GM10266 (cell line): Measurements from ENCODE around the gene RAB6B.

Source experiments
- DNase-seq: peaks from one replicate; pipeline ENCODE4 v3.0.0; 2012; ENCODE audit errors: extremely low spot score
- CTCF ChIP-seq: IDR thresholded peaks from 2 replicates; pipeline ENCODE4 v1.5.1; 2012; ENCODE audit warnings: mild to moderate bottlenecking, low read depth; ENCODE audit not compliant: control insufficient read depth, insufficient read depth; ENCODE audit errors: missing control alignments

The RAB6B gene

DNA sequence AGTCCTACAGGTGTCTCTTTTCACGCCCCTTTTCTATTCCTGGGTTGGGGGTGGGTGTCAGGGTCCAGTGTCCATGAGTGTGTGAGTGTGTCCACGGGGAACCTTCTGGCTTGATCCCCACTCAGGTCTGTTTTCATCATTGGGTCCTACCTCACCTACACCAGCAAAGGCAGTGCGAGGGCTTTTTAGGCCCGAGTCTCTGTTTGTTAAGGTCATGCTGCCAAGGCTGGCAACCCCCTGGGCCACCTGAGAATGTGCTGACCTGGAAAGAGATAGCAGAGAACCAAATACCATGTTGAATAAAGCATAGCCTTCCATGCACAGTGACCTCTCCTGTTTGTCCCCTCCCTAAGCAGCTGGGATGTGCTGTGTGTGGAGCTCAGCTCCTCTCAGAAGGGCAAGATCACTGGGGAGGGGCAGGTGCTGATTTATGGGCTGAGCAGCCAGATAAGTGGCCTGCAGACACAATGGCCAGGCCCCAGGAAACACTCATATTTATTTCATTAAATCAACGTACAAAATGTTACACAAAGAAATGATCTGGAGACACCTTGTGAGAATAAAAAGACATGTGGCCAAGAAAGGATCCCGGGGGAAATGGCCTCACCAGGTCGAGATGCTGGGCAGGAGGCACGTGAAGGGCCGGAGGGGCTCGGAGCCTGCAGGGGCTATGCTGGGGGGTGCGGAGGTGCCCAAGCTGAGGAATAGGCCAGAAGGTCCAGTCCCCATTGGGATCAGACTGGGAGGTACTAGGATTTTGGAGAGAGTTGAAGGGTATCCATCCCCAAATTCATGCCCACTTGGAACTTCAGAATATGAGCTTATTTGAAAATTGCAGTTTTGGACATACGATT, 36.1 kb downstream of the RAB6B start:
- DNase-seq = no peak
- TF ChIP-seq CTCF = no peak

DNA sequence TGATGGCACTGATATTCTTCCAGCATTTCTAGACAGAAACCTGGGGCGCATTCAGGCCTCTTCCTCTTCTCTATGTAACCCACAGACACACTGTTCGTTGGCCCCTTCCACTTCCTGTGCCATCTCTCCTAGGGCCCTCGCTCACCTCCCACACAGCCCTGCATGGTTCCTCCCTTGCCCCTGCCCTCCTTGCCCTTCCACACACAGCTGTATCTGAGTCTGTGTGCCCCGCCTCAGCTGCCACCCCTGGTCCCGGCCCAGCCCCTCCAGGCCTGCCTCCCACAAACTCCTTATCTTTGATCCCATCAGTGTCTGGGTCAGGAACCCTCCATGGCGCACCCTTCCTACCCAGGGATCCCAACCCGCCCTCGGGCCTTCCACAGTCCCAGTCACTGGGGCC, 37.9 kb downstream of the RAB6B start:
- no peak for DNase-seq

GRCh38 chr3:133856316-133856715, 39.4 kb downstream of the RAB6B start:
- DNase-seq = no peak
- no peak for TF ChIP-seq CTCF

More for the DNA sequence above, 37.9 kb downstream of the RAB6B start:
- TF ChIP-seq CTCF = no peak

DNA sequence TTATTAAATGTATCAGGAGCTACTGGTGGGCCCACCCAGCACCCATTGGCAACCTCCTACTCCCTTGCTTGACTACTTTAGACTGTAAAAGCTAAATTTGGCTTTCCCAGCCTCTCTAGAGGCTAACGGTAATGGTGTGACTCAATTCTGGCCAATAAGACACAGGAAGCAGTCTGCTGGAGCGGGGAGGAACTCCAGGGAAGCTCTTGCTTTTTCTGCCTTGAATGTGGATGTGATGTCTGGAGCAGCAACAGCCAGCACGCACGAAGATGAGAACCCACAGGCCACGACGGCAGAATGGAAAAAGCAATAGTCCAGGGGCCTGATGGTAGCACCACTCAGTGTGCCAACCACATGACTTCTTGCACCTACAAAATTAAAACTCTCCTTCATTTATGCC, 39.9 kb downstream of the RAB6B start:
- DNase-seq = no peak
- no peak for TF ChIP-seq CTCF

- TF ChIP-seq CTCF = no peak
- no peak for DNase-seq
Observed at GRCh38 chr3:133855002-133855370, 40.7 kb downstream of the RAB6B start.

DNA sequence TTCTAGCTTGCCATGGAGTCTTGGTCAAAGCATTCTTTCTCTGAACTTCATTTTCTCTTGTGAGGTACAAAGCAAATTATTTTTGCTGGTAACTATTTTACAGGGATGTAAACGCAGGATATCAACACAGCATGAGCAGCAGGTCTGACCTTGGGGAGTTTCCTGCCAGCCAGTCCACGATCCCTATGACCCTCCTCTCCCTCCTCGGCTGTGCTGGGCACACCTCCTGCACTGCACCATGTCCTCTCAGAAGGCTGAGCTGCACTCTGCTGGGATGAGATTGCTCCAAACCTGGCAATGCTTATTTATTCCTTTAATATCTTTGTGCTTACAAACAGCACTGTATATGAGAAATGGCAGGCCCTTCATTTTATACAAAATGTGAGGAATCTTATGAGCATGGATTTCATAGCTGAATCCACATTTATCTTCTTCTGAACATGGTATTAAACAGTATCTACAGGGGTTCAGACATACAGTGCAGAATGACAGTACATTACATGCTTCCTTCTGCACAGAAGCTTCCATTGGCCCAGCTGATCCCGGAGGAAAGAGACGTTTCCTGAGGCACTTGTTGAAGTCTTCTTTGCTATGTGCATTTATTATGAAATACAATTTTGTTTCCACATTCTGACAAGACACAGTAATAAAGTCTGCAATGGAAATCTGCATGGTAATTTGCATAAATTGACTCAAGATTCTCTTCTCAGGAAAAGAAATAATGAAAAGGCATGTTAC, 41.2 kb downstream of the RAB6B start:
- DNase-seq = no peak
- no peak for TF ChIP-seq CTCF

DNA sequence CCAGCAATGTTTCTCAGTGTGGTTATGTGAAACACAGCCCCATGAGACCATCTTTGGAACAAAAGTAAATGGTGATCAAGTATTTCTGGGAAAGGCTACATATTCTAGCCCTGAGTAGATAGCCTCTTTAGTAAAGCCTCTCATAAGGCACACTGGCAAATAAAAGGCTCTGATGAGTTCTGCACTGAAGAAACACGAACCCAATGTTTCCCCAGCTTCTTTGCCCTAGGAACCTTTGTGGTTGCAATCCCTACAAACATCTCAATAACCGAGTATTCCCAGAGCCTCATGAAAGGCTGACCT, 41.8 kb downstream of the RAB6B start:
- TF ChIP-seq CTCF = no peak

More for the DNA sequence above, 41.8 kb downstream of the RAB6B start:
- DNase-seq = no peak
